Gastrocnemius medialis (tissue), 4 donors: ENCODE results near the gene TEX44. TPM values are rescaled to one million over a fixed set of nuclear protein-coding genes. Genes with fewer than 3 reads are reported as not detected.
"Not testable (repeated sequence)": the region's sequence is repeated elsewhere in the genome, so short reads cannot be mapped to it uniquely, and the experiment has no call there.

Experiments
- ATAC-seq, 2 donors: fragments of 150-250 bp; one replicate each; pipeline ENCODE4 v1.9.1; 2016
- DNase-seq, 2 donors: peaks; one replicate each; pipeline ENCODE4 v3.0.0-alpha.2; 2019
- H3K27ac ChIP-seq, 4 donors: fragments of 200-600 bp; sonication (generic); 1 replicate in 1 of 4; 2 replicates in 3 of 4; pipeline ENCODE4 v1.5.1; 2016 to 2018; ENCODE audit warnings: mild to moderate bottlenecking in 2 of 4, moderate library complexity in 1 of 4
- H3K27me3 ChIP-seq, 3 donors: fragments of 200-600 bp; sonication (generic) in 2 of 3; 1 replicate in 1 of 3; 2 replicates in 2 of 3; pipeline versions ENCODE4 v1.5.1 to v1.6.0; 2016 to 2019; ENCODE audit warnings: mild to moderate bottlenecking in 1 of 3, moderate library complexity in 1 of 3
- H3K36me3 ChIP-seq, 2 donors: fragments of 200-600 bp; sonication (generic) in 1 of 2; one replicate each; pipeline ENCODE4 v1.5.1; 2017 to 2018
- H3K4me1 ChIP-seq, 2 donors: fragments of 200-600 bp; sonication (generic) in 1 of 2; one replicate each; pipeline ENCODE4 v1.5.1; 2016 to 2017; ENCODE audit warnings: mild to moderate bottlenecking in 2 of 2
- H3K4me3 ChIP-seq, 4 donors: fragments of 200-600 bp; sonication (generic) in 3 of 4; 1 replicate in 1 of 4; 2 replicates in 3 of 4; pipeline ENCODE4 v1.5.1; 2016 to 2019; ENCODE audit warnings: mild to moderate bottlenecking in 2 of 4
- H3K9me3 ChIP-seq, 3 donors: fragments of 200-600 bp; sonication (generic) in 2 of 3; 1 replicate in 1 of 3; 2 replicates in 2 of 3; pipeline ENCODE4 v1.5.1; 2016 to 2019
- CTCF ChIP-seq, 5 experiments: fragments of 450-650 bp in 3 of 5; fragments of 200-600 bp in 2 of 5; sonication (generic) in 2 of 5; IDR thresholded peaks in 4 of 5; conservative IDR thresholded peaks in 1 of 5; 1 replicate in 4 of 5; 2 replicates in 1 of 5; pipeline ENCODE4 v1.5.1; 2016 to 2019; ENCODE audit warnings: antibody characterized with exemption in 5 of 5, mild to moderate bottlenecking in 3 of 5, moderate library complexity in 3 of 5
- POLR2A ChIP-seq, 2 donors: fragments of 450-650 bp; IDR thresholded peaks; one replicate each; pipeline ENCODE4 v1.6.1; 2017; ENCODE audit warnings: antibody characterized with exemption in 2 of 2, mild to moderate bottlenecking in 2 of 2, moderate library complexity in 2 of 2
- in situ Hi-C, 4 donors: fragments of 200-750 bp; cut with MboI; loops; one replicate each; pipeline versions ENCODE4 v1.15.0 to v1.8.0; 2017; ENCODE audit warnings: low sequenced_read_pairs in 4 of 4
- intact Hi-C: fragments of 100-400 bp; cut with DNase I; formaldehyde crosslinking; loops from one replicate; pipeline ENCODE4 v1.15.1; 2023; ENCODE audit warnings: low total_unique reads
- total RNA-seq, 4 donors: library from RNA; depleted of rRNA; stranded (reverse); fragments of >200 nt; gene quantifications; one replicate each; pipeline versions ENCODE4 v1.1.0 to v1.2.3, GENCODE V29; 2016

TEX44 gene
- total RNA-seq, 4 donors from 2014 or later = not detected

- no peak for ATAC-seq
- no peak overlapping the region for H3K4me3 ChIP-seq
- H3K27me3 ChIP-seq = no peaks in the 10 kb centered on the region
- H3K9me3 ChIP-seq = no peaks in the 10 kb centered on the region
- no peaks in the 10 kb centered on the region for H3K36me3 ChIP-seq
- DNase-seq = no peak
- TF ChIP-seq CTCF (IDR thresholded peaks at IDR 0.05 in 4 of 5, conservative IDR thresholded peaks at IDR 0.05 in 1 of 5) (no peak), POLR2A (IDR thresholded peaks at IDR 0.05) (no peak)
- intact Hi-C loops = no loop called here
- no peak overlapping the region for H3K27ac ChIP-seq
- no peaks in the 10 kb centered on the region for H3K4me1 ChIP-seq
- in situ Hi-C loops = no loop called here
Measured at GRCh38 chr2:231568785-231569435, 23.8 kb upstream of the TEX44 start.

- H3K36me3 ChIP-seq, DNase-seq, ATAC-seq, intact Hi-C loops, H3K4me1 ChIP-seq, H3K4me3 ChIP-seq, H3K27me3 ChIP-seq, H3K27ac ChIP-seq, in situ Hi-C loops, H3K9me3 ChIP-seq: not testable (repeated sequence)
Measured at GRCh38 chr2:231570915-231571314, 21.7 kb upstream of the TEX44 start.

GRCh38 chr2:231571661-231572191 lies 20.9 kb upstream of the TEX44 start:
- in situ Hi-C loops = no loop called here

GRCh38 chr2:231573096-231573495 lies 19.6 kb upstream of the TEX44 start:
- H3K27ac ChIP-seq = no peak overlapping the region
- intact Hi-C loops = no loop called here
- no peak for DNase-seq
- no peak for TF ChIP-seq POLR2A (IDR thresholded peaks at IDR 0.05)
- TF ChIP-seq CTCF (IDR thresholded peaks at IDR 0.05 in 4 of 5, conservative IDR thresholded peaks at IDR 0.05 in 1 of 5) = no peak
- no peaks in the 10 kb centered on the region for H3K27me3 ChIP-seq
- no peak overlapping the region for H3K4me3 ChIP-seq
- no peaks in the 10 kb centered on the region for H3K36me3 ChIP-seq
- H3K9me3 ChIP-seq = no peaks in the 10 kb centered on the region
- in situ Hi-C loops = no loop called here
- no peaks in the 10 kb centered on the region for H3K4me1 ChIP-seq
- no peak for ATAC-seq

More at GRCh38 chr2:231571661-231572191, 20.9 kb upstream of the TEX44 start:
- H3K27ac ChIP-seq = no peak overlapping the region
- H3K36me3 ChIP-seq = no peaks in the 10 kb centered on the region
- no peak for TF ChIP-seq POLR2A (IDR thresholded peaks at IDR 0.05)
- TF ChIP-seq CTCF (IDR thresholded peaks at IDR 0.05 in 4 of 5, conservative IDR thresholded peaks at IDR 0.05 in 1 of 5) = no peak
- no peaks in the 10 kb centered on the region for H3K27me3 ChIP-seq
- intact Hi-C loops = no loop called here
- DNase-seq (no peak), ATAC-seq (no peak)
- no peak overlapping the region for H3K4me3 ChIP-seq
- H3K4me1 ChIP-seq = no peaks in the 10 kb centered on the region
- no peaks in the 10 kb centered on the region for H3K9me3 ChIP-seq

GRCh38 chr2:231573698-231574421 lies 18.8 kb upstream of the TEX44 start:
- no peaks in the 10 kb centered on the region for H3K4me1 ChIP-seq
- no peak overlapping the region for H3K4me3 ChIP-seq
- no peaks in the 10 kb centered on the region for H3K27me3 ChIP-seq
- ATAC-seq (no peak), DNase-seq (no peak)
- H3K27ac ChIP-seq = no peak overlapping the region
- no peaks in the 10 kb centered on the region for H3K9me3 ChIP-seq
- no peak for TF ChIP-seq POLR2A (IDR thresholded peaks at IDR 0.05)
- no peak for TF ChIP-seq CTCF (IDR thresholded peaks at IDR 0.05 in 4 of 5, conservative IDR thresholded peaks at IDR 0.05 in 1 of 5)
- intact Hi-C loops = no loop called here
- in situ Hi-C loops = no loop called here
- no peaks in the 10 kb centered on the region for H3K36me3 ChIP-seq
